Measurements from ENCODE around the gene PLA2G4C.

Gene PLA2G4C, protein sequence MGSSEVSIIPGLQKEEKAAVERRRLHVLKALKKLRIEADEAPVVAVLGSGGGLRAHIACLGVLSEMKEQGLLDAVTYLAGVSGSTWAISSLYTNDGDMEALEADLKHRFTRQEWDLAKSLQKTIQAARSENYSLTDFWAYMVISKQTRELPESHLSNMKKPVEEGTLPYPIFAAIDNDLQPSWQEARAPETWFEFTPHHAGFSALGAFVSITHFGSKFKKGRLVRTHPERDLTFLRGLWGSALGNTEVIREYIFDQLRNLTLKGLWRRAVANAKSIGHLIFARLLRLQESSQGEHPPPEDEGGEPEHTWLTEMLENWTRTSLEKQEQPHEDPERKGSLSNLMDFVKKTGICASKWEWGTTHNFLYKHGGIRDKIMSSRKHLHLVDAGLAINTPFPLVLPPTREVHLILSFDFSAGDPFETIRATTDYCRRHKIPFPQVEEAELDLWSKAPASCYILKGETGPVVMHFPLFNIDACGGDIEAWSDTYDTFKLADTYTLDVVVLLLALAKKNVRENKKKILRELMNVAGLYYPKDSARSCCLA

DNA sequence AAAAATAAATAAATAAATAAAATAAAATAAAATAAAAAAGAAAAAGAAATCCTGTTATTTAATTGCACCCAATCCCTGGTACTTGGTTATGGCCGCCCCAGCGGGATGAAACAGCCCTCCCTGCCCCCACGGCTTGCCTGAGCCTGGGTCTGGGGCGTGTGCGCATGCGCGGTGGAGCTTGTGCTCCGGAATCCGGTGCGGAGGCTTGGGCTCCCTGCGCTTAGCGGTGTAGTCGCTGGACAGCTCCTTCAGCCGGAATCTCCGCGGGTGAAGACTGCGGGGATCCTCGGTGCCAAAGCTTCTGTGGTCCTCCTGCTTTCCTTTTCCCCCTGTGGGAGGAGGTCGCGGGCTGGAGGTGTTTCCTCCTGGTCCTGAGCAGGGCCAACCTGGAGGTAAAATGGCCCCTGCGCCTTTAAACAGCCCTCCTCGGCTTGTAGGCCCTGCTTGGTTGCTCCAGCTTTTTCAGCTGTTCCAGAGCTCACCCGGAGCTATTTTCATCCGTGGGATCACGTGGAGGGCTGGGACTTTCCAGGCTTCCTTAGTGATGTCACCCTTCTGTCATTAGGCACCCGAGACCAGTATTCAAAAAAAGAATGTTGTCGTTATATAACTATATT is at the start of gene PLA2G4C:
TSS of gene PLA2G4C (minus strand) at position 468 of the 617 bp plus-strand sequence. CDS start 4,288 bp downstream, outside the sequence.
- peak; percentile 69 for DNase-seq (ENCODE audit: low read depth)

DNA sequence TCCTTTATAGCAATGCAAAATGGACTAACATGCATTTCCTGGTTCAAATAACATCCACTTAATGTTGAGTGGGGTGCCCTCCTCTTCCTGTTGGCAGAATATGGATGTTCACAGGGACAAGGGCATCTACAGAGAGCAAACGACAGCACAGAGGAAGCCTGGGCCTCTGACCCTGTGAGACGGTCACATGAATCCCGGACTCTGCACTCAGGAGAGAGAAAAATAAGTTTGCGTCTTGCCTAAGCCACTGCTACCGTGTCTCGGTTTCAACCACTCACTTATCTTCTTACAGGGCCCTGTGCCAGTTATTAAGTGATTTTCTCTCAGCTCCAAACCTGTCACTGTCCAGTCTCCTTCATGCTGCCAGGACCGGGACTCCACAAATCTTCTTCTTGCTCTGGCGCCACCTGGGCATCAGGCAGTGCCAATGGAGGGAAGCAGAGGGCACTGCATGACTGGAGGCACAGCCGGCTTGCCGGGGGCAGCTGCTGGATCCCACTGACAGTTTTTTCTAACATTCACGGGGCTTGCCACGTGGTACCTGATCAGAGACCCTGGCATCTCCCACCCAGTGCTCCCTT is 47.7 kb upstream of the PLA2G4C start:
- DNase-seq (ENCODE audit: low read depth), result no peak

DNA sequence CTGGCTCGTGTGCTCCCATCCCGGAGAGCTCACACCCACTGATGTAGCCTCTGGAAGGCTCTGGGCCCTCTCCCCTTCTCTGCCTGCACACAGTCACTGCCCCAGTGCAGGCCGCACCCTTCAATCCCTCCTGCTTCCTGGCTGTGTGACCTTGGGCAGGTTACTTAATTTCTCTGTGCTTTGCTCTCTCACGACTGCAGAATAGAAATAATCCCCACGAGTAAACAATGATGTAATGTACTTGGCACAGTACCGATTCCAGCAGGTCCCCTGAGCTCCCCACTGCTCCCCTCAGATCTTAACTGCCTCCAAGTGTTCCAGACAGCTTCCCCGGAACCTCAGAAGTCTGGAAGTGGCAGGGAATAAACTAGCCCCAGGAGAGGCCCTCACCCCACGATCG is 43.4 kb upstream of the PLA2G4C start:
- no peak for DNase-seq (ENCODE audit: low read depth)

DNA sequence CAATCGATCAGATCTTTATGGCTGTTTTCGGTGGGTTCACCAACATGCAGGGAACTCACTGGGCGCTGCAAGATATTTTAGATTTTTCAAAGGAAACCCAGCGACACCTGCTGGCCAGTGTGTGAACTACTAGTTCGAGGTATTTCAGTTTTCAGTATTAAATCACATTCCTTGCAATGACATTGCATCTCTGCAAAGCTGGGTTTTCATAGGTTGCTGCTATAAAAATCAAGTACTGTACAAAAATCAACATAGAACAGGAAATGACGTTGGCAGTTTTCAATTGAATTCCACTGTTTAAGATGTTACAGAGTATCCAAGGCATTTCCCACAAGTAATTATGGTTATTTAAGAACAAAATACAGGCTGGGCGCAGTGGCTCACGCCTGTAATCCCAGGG is 41.9 kb upstream of the PLA2G4C start:
- DNase-seq (ENCODE audit: low read depth), result peak; percentile 31

DNA sequence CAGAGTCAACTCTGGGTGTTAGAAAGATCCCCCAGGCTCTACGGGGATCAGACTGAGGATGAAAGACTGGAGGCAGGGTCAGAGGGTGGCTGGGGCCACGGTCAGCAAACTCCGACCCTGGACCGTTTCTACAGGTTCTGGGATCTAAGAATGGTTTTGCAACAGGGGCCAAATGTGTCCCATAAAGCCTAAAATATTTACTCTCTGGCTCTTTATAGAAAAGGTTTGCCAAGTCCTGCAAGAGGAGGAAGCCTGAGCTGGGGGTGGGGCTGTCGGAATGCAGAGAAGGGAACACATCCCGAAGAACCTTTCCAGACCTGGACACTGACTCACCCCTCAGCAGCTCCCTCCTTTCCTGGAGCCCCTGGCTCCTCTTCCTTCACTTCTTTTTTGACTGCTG is 38.8 kb upstream of the PLA2G4C start:
- no peak for DNase-seq (ENCODE audit: low read depth)

DNA sequence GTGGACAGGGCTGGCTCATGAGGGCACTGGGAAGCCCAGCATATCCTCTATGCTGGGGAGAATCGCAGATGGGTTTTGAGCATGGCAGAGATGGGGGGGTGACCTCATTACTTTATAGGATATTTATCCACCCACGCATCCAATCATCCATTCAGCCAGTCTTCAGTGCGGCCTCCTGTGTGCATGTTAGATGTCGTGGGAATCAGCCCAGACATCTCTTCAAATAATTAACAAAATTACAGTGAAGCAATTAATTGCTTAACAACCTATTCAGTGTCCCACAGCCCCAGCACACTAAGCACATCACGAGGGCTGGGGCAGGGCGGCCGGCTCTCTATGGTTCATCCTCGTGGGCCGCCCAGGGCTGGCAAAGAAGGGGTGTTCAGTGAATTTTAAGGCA is 38.0 kb upstream of the PLA2G4C start:
- DNase-seq (ENCODE audit: low read depth), result no peak

DNA sequence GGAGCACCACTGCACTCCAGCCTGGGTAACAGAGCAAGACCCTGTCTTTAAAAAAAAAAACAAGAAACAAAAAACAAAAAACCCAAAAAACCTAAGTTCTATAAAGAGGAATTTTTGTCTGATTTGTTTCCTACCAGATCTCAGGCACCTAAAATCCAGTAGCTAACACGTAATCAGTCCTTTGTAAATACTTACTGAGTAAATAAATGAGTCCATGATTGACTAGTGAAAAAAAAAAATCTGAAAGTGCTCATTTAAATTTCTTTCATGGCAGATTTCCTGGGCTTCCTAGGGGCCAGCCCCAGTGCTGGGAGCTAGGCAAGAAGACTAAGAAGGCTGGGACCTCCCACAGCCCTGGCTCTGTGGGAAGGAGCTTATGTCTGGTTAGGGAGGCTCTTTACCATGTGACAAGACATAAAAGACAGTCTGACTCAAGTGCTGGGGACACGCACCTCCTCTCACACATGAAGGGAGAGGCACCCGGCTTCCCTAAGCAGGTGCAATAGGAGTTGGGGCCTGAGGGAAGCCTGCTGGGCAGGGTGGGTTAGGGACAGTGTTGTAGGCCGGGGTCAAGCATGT is 37.1 kb upstream of the PLA2G4C start:
- DNase-seq (ENCODE audit: low read depth), result no peak

DNA sequence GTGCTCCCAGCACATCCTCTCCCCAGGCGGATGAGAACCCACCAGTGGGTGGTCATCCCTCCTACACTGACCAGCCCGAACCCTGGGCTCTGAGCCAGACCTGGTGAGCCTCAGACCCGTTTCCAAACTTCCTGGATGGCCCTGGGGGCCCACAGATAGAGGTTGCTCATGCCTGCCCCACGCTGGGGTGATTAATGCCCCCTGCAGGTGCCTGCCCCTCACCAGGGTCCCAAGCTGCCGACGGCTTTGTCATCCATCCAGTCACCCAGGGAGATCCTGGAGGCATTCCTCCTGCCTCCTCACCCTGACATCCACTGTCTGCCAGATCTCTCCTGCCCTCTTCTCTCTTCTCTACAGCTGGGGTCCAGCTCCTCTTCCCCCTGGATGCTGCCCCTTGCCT is 28.4 kb upstream of the PLA2G4C start:
- no peak for DNase-seq (ENCODE audit: low read depth)

DNA sequence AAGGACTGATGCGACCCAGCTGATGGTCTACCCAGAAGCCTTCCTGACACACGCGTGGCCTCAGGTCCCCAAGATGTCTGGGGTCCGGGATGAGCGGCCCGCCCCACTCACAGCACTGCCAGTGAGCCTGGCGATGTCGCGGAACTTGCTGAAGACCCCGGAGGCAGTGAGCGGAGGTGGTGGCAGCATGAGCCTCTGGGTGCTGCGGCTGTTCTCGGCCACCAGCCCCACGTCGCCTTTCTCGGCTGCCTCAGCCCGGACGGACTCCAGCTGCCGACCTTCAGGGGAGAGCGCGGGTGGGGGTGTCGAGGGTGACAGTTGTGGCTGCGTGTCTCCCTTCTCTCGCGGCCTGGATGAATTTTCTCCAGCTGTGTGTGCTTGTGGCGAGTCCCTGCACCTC is 26.8 kb upstream of the PLA2G4C start:
- no peak for DNase-seq (ENCODE audit: low read depth)

DNA sequence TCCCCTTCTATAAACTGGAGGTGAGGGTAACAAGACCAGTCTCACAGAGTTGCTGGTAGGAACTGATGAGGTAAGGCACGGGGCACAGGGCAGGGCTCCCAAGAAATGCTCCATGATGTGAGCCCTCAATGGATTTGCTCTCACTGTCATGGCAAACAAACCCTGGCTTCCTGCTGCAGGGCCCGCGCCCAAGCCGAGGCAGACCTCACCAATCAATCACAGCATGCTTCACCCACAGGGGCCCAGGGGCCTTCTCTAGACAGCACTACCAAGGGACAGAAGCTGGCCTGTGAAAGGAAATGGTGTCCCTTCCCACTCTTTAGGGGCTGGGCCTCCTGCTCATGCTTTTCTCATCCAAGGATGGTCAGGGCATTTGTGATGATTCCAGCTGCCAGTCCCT is 25.9 kb upstream of the PLA2G4C start:
- no peak for DNase-seq (ENCODE audit: low read depth)

DNA sequence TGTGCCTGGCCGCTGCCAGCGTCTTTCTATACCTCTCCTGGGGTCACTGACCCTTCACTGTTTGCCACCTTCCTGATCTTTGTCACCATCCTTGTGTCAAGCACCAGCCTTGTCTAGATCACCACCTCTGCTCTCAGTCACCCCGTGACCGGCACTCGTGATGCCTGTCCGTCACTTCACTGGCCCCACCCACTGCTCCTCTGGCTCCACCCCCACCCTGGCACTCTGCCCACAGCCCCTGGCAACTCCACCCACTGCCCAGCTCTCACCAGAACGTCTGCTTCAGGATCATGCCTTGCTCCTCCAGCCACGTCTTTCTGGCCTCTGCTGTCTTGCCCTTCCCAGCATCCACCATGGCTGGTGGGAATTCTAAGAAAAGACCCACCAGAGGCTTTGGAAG is 24.8 kb upstream of the PLA2G4C start:
- no peak for DNase-seq (ENCODE audit: low read depth)

DNA sequence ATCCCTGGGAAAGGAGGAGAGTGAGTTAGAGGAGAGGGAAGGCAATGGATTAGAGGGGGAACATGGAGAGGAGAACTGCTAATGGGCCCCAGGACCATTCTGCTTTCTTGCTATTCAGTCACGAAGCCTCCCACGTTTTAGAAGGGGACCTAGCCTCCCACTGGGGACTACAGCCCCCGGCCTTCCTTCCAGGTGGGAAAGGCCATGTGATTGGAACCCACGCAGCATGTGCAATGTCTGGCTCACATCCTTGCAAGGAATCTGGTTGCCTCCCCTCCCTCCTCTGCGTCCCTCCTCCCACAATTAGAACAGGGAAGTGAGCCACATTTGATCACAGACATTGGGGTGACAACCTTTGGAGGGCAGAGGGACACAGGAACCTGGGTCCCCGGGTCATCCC is 22.5 kb upstream of the PLA2G4C start:
- DNase-seq (ENCODE audit: low read depth), result no peak

DNA sequence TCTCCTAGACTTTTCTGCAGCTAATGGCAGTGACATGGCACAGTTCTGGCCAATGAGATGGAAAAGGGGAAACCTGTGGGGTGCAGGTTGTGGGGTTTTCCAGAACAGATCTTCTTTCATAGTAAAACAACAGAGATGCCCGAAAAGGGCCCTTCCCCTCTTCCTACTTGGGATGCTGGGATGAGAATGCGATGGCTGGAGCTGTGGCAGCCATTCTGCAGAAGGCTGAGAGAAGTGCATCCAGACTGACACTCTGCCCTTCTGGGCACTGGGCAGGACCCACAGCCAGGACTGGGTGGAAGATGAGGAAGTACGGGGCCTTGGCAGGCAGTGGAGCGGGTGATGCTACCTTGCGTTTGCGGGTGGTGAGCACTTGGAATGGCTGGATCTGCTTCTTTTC is 16.9 kb upstream of the PLA2G4C start:
- DNase-seq (ENCODE audit: low read depth), result no peak

DNA sequence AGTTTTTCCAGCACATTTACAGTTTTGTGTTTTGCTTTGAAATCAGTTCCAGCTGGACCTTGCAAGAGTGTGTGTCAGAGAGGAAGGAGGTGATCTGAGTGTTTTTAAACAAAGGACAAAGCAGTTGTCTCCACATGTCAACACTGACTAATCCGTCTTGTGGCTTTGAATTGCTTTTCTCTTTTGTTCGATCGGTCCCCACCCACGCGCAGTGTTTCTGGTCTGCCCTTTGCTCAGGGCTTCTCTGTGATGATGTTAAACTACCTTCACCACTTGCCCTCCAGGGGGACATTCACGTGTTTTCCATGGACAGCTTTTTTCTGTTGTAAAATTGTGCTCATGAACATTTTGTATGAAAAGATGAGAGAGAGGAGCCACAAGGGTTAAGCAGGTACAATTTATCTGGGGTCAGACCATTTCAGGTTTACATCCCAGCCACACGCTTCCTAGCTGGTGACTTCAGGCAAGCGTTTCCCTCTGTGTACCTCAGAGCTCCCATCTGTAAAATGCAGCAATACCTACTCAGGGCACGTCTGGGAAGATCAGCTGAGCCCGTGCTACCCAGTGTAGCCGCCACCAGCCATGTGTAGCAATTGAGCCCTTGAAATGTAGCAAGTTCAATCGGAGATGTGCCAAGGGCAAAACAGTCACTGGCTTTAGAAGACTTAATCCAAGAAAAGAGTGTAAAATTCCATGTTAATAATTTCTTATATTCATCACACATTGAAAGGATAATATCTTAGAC is 13.5 kb upstream of the PLA2G4C start:
- no peak for DNase-seq (ENCODE audit: low read depth)

DNA sequence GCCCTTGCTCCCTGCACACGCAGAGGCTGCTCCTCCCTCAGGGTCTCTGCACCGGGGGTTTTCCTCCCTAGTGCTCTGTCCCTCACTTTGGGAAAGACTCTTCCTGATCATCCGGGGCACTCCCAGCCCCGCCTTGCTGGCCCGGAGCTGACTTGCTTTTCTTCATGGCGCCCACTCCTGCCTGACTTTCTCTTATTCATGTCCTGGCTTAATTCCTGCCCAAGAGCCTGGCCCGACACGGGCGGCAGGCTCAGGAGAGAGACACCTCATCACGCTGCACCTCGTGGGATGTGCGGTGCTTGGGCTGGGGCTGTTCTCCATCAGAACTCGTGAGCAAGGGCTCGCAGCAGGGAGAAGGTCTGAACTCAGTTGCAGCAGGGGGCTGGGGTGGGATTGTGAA is 11.8 kb upstream of the PLA2G4C start:
- DNase-seq (ENCODE audit: low read depth), result no peak

DNA sequence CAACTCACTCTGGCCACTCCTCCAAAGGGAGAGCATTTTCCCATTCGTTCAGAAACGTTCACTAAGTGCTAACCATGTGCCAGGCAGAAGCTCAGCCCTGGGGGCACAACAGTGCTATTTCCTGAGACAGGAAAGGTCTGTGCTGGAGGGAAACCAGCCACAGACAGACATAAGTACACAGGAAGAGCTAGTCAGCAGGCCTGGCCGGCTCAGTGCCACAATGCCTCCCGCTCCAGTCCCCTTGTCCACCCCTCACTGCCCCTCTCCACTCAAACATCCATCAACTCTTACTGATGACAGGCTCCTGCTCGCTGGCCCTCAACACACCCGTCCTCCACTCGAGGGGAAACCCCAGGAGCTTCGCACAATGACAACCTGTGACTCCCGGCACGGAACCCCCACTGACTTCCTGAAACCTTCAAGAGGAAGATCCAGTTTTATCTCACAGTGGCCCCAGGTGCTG is 11.3 kb upstream of the PLA2G4C start:
- no peak for DNase-seq (ENCODE audit: low read depth)

DNA sequence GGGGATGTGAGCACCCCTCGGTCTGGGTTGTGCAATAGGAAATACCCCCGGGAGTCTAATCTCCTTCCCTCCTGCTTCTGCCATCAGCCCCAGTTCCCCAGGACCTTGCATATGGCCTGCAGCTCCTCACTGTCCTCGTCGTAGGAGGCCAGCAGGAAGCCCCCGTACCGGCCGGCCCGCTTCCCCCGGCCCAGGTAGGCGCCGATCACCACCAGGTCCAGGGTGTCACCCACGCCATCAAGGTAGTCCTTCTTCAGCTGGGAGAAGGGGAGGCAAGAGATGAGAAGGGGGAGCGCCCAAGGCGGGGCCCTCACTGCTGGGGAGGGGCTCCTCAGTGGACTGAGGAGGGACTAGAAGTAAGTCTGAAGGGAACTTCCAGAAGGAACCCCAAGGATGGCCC is 10.4 kb upstream of the PLA2G4C start:
- DNase-seq (ENCODE audit: low read depth), result no peak

DNA sequence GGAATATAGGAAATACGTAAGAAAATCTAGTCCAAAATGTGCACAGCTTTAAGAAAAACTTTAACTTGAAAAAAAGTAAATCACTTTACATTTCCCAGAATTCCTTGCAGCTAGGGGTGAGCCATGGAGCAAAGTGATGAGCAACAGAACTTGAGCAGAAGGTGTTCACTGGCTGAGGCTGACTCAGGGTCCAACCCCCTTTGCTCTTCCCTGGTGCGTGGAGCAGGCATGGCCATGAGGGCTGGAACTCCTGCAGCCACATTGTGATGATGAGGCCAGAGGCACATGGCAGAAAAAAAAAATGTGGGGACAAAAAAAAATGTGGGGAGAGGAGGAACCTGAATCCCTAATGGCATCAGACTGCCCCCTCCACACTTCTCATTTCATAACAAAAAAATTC is 9.9 kb upstream of the PLA2G4C start:
- DNase-seq (ENCODE audit: low read depth), result no peak

DNA sequence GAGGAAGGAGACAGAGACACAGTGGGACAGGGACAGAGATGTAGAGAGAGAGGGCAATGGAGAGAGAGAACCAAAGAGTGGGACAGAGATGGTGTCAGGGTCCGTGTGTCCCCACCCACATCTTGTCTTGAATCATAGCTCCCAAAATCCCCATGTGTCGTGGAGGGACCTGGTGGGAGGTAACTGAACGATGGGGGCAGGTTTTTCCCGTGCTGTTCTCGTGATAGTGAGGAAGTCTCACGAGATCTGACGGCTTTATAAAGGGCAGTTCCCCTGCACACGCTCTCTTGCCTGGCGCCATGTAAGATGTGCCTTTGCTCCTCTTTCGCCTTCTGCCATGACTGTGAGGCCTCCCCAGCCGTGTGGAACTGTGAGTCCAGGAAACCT is 7.5 kb upstream of the PLA2G4C start:
- no peak for DNase-seq (ENCODE audit: low read depth)

DNA sequence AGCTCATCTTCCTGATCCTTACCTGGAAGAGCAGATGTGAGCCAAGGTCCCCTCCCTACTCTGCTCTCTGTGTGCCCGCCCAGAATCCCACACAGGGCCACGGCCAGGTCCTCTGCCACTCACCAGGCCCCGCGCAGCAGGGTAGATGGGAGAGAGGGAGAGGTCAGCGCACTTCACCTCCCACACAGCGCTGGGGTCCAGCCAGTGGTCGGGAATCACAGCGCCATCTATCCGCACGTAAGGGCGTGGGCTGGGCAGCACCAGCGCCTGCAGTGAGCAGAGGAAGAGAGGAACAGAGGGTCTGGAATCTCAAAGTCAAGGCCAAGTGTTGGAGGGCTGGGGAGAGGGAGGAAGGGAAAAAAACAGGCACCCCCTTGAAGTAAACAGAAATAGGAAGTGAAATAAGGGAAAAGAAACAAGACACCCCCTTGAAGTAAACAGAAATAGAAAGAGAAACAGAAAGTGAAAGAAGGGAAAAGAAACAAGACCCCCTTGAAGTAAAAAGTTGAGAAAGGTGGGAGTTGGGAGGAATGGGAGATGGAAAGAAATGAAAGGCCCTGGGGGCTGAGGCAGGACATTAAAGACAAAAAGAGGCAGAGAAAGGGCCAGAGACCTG is 7.0 kb upstream of the PLA2G4C start:
- no peak for DNase-seq (ENCODE audit: low read depth)

DNA sequence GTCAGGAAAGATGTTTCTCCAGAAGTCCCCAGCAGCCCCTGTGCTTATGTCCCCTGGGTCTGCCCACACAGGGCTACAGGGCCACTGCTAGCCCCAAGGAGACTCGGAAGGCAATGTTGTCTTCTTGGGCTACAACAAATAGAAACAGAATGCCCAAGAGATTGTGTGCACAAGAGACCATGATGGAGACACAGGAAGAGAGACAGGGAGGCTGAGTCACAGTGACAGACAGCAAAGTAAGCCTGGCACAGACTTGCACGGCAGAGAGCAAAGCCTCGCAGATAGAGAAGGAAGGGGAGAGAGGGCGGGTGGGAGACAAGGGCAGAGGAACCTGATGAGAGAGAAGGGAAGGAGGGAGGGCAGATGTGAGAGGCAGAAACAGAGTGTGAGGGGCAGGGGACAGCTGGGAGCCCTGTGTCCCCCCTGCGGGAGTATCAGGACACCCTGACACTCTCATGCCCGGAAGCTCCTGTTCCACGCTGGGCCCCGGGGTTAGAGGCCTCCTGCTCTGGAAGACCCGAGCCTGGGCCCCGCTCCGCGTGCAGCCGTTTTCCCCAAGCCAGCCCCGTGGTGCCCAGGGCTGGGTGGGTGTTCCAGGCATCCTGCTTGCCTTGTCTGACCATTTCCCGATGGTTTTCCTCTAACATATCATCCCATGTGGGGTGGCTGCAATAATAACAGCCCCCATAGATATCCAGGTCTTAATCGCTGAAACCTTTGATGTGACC is 2.7 kb upstream of the PLA2G4C start:
- no peak for DNase-seq (ENCODE audit: low read depth)

Measured in HS-27A (cell line).